ENCODE data around the gene ADAMTS17. TPM values are rescaled to one million over a fixed set of nuclear protein-coding genes. Genes with fewer than 3 reads are reported as not detected.

The ADAMTS17 gene
- total and polyA plus RNA-seq, 4 donors, result 0.28 to 46.9 (median 9.1) TPM

GRCh38 chr15:100033140-100033857, 308.5 kb downstream of the ADAMTS17 start (continued):
- no peak for TF ChIP-seq JUND (IDR thresholded peaks at IDR 0.05)
- TF ChIP-seq RAD21 (IDR thresholded peaks at IDR 0.05), result no peak
- no peak for TF ChIP-seq HNF4G (IDR thresholded peaks at IDR 0.05)
- TF ChIP-seq CTCF (IDR thresholded peaks at IDR 0.05; ENCODE audit: low read depth, low read length, missing input control), result no peak

GRCh38 chr15:100032358-100033085, 309.3 kb downstream of the ADAMTS17 start:
- no peak overlapping the region for H3K27ac ChIP-seq (ENCODE audit: low read depth in 1 of 2, low read length in 2 of 2)
- no peaks in the 10 kb centered on the region for H3K27me3 ChIP-seq (ENCODE audit: control insufficient read depth in 4 of 4, insufficient read depth in 4 of 4, low read length in 3 of 4)
- no peaks in the 10 kb centered on the region for H3K4me1 ChIP-seq (ENCODE audit: control insufficient read depth in 4 of 4, insufficient read depth in 4 of 4, low read length in 3 of 4)
- peaks cover 3 to 9% (median 6%) of the 10 kb centered on the region in 4 donors for H3K9me3 ChIP-seq (ENCODE audit: control insufficient read depth in 4 of 4, low read length in 3 of 4)
- H3K4me3 ChIP-seq (ENCODE audit: low read depth in 1 of 3, low read length in 3 of 3), result no peak overlapping the region
- no peak for DNase-seq (ENCODE audit: low spot score)
- WGBS, result 90% methylated on average over 10 of the region's 10 CpGs
- TF ChIP-seq, protein P1, sequence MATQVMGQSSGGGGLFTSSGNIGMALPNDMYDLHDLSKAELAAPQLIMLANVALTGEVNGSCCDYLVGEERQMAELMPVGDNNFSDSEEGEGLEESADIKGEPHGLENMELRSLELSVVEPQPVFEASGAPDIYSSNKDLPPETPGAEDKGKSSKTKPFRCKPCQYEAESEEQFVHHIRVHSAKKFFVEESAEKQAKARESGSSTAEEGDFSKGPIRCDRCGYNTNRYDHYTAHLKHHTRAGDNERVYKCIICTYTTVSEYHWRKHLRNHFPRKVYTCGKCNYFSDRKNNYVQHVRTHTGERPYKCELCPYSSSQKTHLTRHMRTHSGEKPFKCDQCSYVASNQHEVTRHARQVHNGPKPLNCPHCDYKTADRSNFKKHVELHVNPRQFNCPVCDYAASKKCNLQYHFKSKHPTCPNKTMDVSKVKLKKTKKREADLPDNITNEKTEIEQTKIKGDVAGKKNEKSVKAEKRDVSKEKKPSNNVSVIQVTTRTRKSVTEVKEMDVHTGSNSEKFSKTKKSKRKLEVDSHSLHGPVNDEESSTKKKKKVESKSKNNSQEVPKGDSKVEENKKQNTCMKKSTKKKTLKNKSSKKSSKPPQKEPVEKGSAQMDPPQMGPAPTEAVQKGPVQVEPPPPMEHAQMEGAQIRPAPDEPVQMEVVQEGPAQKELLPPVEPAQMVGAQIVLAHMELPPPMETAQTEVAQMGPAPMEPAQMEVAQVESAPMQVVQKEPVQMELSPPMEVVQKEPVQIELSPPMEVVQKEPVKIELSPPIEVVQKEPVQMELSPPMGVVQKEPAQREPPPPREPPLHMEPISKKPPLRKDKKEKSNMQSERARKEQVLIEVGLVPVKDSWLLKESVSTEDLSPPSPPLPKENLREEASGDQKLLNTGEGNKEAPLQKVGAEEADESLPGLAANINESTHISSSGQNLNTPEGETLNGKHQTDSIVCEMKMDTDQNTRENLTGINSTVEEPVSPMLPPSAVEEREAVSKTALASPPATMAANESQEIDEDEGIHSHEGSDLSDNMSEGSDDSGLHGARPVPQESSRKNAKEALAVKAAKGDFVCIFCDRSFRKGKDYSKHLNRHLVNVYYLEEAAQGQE (IDR thresholded peaks at IDR 0.05), result no peak
- TF ChIP-seq JUND (IDR thresholded peaks at IDR 0.05) (no peak), RAD21 (IDR thresholded peaks at IDR 0.05) (no peak), ZBTB33 (IDR thresholded peaks at IDR 0.05) (no peak), SP1 (IDR thresholded peaks at IDR 0.05) (no peak), YY1 (IDR thresholded peaks at IDR 0.05) (no peak)
- TF ChIP-seq, protein P2, sequence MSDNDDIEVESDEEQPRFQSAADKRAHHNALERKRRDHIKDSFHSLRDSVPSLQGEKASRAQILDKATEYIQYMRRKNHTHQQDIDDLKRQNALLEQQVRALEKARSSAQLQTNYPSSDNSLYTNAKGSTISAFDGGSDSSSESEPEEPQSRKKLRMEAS (IDR thresholded peaks at IDR 0.05), result no peak
- H3K36me3 ChIP-seq (ENCODE audit: control insufficient read depth in 4 of 4, insufficient read depth in 3 of 4, low read depth in 1 of 4, low read length in 3 of 4), result peaks cover 0 to 6% (median 1%) of the 10 kb centered on the region in 4 donors
- no peak overlapping the region for H3K9ac ChIP-seq (ENCODE audit: low read depth in 1 of 2, low read length in 2 of 2)
